Measurements from ENCODE around the gene PGBD5.
"Not testable (repeated sequence)": the region's sequence is repeated elsewhere in the genome, so short reads cannot be mapped to it uniquely, and the experiment has no call there.

PGBD5 gene, protein sequence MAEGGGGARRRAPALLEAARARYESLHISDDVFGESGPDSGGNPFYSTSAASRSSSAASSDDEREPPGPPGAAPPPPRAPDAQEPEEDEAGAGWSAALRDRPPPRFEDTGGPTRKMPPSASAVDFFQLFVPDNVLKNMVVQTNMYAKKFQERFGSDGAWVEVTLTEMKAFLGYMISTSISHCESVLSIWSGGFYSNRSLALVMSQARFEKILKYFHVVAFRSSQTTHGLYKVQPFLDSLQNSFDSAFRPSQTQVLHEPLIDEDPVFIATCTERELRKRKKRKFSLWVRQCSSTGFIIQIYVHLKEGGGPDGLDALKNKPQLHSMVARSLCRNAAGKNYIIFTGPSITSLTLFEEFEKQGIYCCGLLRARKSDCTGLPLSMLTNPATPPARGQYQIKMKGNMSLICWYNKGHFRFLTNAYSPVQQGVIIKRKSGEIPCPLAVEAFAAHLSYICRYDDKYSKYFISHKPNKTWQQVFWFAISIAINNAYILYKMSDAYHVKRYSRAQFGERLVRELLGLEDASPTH

DNA sequence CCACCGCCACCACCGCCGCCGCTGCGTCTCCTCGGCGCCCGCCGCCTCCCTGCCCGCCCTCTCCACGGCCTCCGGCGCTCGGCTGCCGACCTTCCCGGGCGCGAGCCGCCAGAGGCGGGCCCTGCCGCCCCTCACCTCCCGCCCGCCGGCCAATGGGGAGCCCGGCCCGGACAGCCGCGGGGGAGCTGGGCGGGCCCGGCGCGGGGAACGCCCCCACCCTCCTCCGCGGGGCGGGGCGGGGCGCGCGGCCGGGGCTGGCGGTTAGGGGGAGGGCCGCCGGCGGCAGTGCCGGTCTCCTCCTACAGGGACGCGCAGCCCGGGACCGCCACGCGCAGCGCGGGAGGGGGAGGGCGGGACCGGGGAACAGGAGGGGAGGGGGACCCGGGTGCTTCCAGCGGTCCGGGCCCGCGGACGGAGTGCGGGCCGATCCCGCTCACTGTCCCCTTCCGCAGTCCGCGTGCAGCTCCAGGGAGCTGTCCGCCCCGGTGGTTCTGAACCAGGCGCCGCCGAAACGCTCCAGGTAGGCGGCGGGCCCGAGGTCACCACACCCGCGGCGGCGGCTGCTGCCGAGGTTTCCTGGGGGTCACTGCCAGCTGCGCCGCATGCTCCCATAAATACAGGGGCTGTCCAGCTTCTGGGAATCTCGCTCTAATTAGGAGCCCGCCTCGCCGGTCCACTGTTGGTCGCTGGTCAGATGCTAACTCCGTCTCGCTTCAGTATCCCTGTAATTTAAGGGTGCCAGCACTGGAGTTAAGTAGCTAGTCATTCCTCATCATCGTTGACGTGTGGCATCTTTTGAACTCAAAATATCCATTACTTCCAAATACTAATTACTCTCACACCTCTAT lies at the start of gene PGBD5:
PGBD5 (minus strand) TSS at position 87 of the 848 bp plus-strand sequence. CDS start 404 bp downstream, outside the sequence.
- peak; percentile 38 for DNase-seq (ENCODE audit: low read depth)

DNA sequence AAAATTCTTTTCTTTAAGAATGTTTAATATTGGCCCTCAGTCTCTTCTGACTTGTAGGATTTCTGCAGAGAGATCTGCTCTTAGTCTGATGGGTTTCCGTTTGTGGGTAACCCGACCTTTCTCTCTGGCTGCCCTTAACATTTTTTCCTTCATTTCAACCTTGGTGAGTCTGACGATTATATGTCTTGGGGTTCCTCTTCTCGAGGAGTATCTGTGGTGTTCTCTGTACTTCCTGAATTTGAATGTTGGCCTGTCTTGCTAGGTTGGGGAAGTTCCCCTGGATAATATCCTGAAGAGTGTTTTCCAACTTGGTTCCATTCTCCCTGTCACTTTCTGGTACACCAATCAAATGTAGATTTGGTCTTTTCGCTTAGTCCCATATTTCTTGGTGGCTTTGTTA lies 48.8 kb upstream of the PGBD5 start:
- DNase-seq (ENCODE audit: low read depth): not testable (repeated sequence)

DNA sequence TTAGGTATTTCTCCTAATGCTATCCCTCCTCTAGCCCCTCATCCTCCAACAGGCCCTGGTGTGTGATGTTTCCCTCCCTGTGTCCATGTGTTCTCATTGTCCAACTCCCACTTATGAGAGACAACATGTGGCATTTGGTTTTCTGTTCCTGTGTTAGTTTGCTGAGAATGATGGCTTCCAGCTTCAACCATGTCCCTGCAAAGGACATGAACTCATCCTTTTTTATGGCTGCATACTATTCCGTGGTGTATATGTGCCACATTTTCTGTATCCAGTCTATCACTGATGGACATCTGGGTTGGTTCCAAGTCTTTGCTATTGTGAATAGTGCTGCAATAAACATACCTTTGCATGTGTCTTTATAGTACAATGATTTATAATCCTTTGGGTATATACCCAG lies 44.6 kb upstream of the PGBD5 start:
- DNase-seq (ENCODE audit: low read depth): not testable (repeated sequence)

DNA sequence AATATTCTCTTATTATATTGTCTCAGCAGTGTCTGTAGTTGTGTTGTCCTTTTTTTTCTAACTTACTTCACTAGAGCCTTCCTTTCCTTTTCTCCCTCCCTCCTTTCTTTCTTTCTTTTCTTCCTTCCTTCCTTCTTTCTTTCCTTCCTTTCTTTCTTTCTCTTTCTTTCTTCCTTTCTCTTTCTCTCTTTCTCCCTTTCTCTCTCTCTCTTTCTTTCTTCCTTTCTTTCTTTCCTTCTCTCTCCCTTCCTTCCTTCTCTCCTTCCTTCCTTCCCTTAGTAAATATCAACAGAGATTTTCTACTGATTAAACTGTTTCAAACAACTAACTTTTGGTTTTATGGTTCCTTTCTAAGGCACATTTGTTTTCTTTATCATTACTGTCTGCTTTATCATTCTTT lies 43.1 kb upstream of the PGBD5 start:
- DNase-seq (ENCODE audit: low read depth): no peak

DNA sequence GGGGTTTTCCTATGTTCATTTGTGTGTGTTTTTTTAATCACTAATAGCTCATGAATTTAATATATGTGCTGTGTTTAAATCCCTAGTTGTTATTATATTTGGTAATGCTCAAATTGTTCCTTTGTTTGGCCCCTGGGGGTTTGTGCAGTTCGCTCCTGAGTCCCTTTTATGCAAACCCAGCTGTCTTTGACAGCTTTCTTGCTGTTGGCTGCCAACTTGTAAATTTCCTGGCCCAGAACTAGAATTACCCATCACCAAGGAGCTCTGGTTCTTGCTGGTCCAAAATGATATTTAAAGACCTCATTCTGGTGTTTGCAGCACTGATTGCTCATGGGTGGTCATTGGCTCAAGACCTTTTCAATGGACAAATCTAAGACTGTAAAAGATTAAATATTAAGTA lies 39.6 kb upstream of the PGBD5 start:
- no peak for DNase-seq (ENCODE audit: low read depth)

DNA sequence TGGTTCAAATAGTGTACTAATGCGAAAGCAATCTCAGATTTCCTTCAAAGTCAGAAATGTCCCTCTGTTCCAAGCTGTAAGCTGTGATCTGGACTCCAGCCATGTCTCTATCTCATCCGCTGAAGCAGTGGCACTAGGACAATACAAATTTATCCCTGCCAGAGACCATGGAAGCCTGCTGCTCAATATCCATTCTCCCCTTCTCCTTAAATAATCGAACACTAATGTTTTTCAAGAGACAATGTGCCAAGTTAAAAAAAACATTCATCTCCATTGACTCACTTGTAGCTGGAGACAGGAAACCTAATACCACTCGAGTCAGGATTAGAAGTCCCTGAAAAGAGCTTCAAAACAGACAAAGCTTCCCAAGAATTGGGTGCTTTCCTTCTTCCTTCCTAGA lies 38.5 kb upstream of the PGBD5 start:
- DNase-seq (ENCODE audit: low read depth): no peak

DNA sequence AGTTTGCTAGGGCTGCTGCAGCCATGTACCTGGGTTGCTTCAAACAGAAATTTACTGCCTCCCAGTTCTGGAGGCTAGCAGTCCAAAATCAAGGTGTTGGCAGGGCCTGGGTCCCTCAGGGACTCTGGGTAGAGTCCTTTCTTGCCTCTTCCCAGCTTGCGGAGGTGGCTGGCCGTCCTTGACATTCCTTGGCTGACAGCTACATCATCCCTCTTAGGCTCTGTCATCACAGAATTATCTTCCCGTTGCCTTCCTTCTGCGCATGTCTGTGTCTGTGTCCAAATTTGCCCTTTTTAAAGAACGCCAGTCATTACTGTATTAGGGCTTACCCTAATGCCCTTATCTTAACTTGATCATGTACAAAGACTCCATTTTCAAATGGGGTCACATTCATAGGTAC lies 37.6 kb upstream of the PGBD5 start:
- DNase-seq (ENCODE audit: low read depth): no peak

DNA sequence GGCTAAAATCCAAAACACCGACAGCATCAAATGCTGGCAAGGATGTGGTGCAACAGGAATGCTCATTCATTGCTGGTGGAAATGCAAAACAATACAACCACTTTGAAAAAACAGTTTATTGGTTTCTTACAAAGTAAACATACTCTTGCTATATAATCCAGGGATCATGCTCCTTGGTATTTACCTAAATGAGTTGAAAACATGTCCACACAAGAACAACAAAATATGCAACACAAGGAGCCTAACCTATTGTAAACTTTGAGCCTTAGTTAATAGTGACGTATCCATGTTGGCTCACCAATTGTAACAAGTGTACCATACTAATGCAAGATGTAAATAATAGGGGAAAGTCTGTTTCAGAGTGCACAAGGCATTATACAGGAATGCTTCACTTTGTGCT lies 37.2 kb upstream of the PGBD5 start:
- no peak for DNase-seq (ENCODE audit: low read depth)

DNA sequence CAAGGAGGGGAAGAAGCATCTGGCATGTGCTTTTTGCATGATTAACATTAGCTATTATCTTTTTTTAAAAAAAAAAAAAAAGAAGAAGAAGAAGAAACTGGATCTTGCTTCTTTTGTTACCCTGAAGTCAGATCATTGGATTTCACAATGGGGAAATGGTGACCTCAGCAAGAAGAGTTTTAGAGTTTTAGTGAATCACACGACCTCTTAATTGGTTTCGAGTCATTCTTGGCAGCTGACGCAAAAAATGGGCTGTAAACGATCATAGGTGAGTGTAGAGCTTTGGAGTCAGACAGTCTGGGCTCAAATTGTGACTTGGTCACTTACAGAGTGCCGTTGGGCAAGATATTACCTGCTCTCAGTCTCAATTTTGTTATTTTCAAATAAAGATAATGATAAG lies 33.3 kb upstream of the PGBD5 start:
- DNase-seq (ENCODE audit: low read depth): peak; percentile 1

DNA sequence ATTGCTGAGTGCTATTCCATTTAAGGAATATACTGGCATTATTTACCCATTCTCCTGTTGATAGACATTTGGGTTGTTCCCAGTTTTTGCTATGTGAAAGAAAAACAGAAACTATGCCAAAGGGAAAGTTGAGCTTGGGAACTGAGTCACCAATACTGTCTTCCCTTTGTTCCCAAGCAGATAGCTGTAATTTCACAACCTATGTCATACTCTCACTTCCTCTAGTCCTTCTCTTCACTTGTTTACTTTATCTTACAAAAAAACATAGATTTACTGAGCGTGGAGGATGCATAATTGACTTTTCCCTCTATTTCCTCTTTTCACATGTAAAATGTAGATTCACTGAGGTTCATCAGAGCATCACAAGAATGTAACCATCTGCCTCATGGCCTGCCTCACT lies 32.4 kb upstream of the PGBD5 start:
- peak; percentile 1 for DNase-seq (ENCODE audit: low read depth)

DNA sequence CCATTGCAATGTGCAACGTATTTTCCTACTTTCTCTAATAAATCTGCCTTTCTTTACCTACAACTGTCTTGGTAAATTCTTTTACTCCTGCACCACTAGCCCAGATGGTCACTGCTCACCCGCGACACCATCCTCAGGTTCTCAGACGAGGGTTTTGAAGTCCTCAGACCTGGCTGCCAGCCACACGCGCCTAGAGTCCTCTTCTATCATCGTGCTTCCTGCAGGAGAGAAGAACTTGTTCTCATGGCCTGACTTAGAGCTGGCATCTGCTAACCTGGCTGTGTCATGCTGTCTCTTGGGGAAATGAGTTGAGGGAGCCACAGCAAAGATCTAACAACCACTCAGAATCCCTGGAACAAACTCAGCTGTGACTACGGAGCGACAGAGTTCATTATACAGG lies 30.3 kb upstream of the PGBD5 start:
- no peak for DNase-seq (ENCODE audit: low read depth)

DNA sequence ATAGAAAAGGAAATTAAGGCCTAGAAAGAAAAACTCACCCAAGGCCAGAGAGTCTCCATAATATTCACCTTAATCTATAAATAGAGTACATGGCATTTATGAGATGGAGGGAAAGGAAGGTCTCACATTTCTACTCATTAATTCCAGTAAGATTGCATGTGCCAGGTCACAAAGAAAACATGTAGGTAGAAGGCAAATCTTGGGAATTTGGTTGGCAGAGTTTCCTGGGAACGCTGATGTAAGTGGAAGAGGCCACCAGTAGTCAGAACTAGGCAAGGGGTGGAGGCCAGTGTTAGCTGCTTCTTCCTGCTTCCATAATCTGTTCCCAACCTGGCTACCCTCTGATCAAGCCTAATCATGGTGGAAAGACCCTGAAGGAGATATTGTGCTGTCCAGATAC lies 29.2 kb upstream of the PGBD5 start:
- no peak for DNase-seq (ENCODE audit: low read depth)

DNA sequence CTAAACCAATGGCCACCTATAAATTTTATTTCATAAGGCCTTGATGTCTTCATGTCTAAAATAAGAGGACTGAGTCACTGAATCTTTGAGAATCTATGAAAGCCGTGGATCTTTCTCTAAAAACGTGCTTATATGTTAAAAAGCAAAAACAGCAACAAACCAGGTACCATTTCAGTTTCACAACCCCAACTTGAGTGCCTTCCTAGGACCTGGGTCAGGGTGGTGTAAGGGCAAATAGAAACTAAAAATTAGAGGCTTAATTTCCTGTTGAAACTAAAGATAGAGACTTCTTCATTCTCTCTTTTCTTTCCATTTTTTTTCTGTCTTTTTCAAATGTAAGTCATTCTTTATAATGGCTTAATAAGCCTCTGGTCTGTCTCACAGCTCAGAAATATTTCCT lies 27.2 kb upstream of the PGBD5 start:
- DNase-seq (ENCODE audit: low read depth): no peak

DNA sequence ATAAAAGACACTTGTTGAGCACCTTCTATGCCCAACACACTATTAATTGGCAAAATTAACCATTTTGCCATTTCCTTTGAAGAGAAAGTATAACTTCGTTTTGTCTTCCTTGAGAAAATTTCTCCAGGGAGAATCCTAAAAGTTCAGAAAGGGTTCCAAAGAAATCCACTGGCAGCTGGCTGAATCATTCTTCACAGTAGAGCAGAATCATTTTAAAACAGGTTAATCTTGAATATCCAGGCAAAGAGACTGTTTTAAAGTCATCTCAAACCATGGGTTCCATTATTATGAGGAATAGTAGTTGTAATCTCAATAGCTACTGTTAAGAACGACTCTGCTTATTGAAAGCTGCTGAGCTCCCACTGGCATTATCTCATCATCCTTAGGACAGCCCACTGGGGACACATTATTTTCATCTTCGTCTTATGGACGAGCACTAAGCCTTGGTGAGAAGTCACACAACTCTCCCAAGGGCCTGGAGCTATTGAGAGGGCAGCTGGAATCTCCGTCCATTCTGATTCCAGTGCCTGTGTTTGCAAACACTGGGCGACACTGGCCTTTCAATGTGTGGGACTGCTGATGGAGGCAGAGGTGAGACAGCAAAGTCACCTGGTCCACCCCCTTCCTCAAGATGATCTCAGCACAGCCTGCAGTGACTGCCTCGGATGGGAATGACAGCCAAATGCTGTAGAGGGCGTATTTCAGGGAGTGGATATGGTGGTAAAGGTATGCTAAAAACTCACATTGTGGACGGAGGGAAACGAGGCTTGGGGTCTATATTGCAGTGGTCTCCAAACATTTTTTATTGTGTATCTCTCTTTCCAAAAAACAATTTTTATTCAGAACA lies 15.3 kb upstream of the PGBD5 start:
- no peak for DNase-seq (ENCODE audit: low read depth)

DNA sequence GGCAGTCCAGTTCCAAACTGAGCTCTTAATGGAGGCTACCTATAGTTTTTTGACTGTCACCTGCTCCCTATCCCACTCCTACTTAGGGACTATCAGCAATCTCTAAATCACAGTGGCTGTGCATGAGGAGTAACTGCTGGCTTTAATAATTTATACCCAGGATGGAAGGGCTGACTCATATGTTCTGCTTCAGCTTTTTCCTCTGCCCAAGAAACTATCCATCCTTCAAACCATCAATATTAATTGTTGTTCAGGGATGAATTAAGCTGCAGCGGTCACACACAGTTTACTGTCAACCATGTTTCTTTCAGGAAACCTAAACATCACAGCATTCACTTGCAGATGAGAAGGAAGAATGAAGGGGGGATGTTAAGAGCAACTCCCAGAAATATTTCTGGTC lies 9.0 kb upstream of the PGBD5 start:
- DNase-seq (ENCODE audit: low read depth): no peak

DNA sequence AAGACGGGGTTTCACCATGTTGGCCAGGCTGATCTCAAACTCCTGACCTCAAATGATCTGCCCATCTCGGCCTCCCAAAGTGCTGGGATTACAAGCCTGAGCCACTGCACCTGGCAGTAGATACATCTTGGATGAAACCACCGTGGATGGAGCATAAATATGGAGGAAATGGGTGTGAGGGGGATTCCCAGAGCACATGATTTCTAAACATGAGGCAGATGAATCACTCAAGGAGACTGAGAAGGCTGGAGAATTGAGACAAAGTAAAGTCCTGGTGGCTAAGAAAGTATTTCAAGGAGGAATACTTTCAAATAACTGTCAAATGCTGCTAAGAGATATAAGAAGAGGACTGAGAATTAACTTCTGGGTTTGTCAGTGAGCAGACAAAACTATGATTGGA lies 5.4 kb upstream of the PGBD5 start:
- no peak for DNase-seq (ENCODE audit: low read depth)

DNA sequence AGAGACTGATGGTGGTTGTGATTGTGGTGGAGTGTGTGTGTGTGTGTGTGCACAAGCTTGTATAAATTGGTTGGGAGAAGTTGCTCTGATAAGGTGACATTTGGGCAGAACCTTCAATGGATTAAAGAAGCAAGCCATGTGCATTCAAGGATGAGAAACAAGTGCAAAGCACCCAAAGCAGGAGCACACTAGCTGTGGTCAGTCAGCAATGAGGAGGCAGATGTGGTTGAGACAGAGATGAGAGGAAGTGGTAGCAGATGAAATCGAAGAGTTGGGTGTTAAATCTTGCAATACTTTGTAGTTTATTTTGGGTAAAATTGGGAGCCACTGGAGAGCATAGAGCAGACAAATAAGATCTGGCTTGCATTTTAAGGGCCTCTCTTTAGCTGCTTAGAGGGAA lies 4.4 kb upstream of the PGBD5 start:
- DNase-seq (ENCODE audit: low read depth): no peak

DNA sequence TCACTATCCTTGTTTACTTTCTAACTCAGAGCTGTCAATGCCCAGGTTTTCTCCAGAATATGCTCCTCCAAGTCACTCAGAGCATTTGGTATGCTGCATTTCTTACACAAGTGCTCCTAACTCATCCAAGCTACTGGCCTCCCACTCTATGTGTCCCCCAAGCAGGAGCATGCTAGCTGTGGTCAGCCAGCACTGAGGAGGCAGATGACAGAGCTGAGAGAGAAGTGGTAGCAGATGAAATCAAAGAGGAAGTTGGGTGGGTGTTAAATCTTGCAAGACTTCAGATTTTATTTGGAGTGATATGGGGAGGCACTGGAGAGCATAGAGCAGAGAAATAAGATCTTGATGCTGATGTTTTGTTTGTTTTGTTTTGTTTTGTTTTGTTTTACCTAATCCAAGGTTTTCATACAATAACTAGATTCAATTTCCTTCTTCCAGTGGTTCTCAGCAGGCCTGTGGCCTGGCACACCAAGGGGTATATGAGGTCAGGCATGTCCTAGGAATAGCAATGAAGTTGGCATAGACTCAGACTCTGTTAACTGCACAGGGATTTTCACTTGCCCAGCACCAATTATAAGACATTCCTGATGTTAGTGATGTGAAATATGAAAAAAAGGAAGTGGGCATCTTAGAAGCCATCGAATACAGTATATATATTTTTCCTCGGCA lies 3.1 kb upstream of the PGBD5 start:
- no peak for DNase-seq (ENCODE audit: low read depth)

DNA sequence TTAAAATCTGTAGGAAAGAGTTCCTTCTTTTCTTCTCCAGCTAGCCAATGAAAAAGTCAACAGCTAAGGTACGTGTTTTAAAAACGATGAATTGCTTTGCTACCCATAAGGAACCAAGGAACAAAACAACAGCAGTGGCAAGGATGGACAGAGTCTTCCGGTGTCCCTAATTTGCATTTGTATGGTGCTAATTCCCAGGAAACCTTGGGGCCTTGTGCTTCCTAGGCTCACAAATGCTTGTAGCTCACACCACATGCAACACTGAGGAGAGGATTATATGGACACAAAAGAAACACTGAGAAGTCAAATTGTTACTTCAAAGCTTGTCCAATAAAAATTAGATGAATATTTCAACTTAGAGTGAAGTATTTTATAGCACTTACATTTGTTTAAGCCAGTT lies 1.8 kb upstream of the PGBD5 start:
- no peak for DNase-seq (ENCODE audit: low read depth)

DNA sequence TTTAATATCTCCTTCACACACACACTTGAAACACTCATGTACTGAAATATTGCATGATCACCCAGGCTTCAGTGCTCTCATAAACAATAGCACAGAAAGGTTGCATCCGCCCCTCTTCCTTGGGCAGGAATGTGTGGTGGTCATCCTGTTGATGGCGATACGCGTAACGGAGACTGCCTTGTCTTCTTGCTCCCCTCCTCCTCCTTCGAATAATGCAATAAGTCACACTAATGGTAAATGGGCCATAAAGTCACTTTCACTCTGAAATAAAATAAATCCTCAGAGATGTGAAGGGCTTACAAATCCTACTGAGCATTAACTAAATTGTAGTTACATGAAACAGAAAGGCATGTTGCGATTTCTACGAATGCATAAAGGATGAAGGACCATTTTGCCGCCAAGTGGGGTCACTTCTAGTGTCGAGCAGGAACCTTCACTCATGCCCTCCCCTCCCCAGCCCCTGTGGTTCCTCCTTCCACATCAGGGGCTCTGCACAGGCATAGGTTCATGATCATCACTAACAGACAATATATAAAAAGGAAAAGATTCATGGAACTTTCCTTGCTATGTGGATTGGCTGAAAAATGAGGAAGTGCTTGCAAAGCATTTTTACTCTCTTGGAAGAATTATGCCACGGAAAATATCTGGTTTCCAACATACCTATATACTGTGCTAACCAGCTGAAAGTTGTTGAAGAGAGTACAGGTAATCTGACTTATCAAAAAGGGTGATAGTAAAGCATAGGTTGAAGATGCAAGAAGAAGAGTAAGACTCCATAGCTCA lies 1.2 kb upstream of the PGBD5 start:
- no peak for DNase-seq (ENCODE audit: low read depth)
